PC-9 (cell line): ENCODE results near the gene MAB21L3. TPM values are rescaled to one million over a fixed set of nuclear protein-coding genes. Genes with fewer than 3 reads are reported as not detected.

Experiments
- BruUV-seq: library from RNA; stranded (reverse); fragments of 400-500 nt; replicated peaks from 2 replicates; lab custom pipeline; 2021; lab: Mats Ljungman, UMichigan
- CTCF ChIA-PET: fragments of 300-600 bp; sonication (Branson Sonifier 250); formaldehyde crosslinking; loops from one replicate; lab custom pipeline; 2022; ENCODE audit warnings: antibody characterized with exemption; lab: Charles Lee
- POLR2A ChIA-PET: fragments of 300-600 bp; sonication (Branson Sonifier 250); formaldehyde crosslinking; loops from one replicate; lab custom pipeline; 2022; ENCODE audit warnings: antibody characterized with exemption; ENCODE audit not compliant: unreplicated experiment; lab: Charles Lee
- DNase-seq, 2 experiments: peaks; one replicate each; pipeline versions ENCODE4 v3.0.0 to v3.0.0-alpha.2; 2015 to 2022; ENCODE audit warnings: mixed read lengths in 1 of 2
- H2AFZ ChIP-seq: fragments of 200-600 bp; sonication (generic); 2 replicates; pipeline ENCODE4 v1.8.1; 2017; ENCODE audit warnings: antibody characterized with exemption
- H3F3A ChIP-seq: fragments of 200-600 bp; sonication (generic); 2 replicates; pipeline ENCODE4 v1.8.1; 2017; ENCODE audit warnings: antibody characterized with exemption, mild to moderate bottlenecking, low read depth; ENCODE audit not compliant: insufficient read depth
- H3K27ac ChIP-seq: fragments of 200-600 bp; sonication (generic); 2 replicates; pipeline ENCODE4 v1.6.1; 2016; ENCODE audit warnings: mixed run types
- H3K27me3 ChIP-seq: fragments of 200-600 bp; sonication (generic); 2 replicates; pipeline ENCODE4 v1.6.1; 2016; ENCODE audit warnings: low read depth, mixed run types; ENCODE audit not compliant: insufficient read depth
- H3K36me3 ChIP-seq: fragments of 200-600 bp; sonication (generic); 2 replicates; pipeline ENCODE4 v1.6.1; 2016; ENCODE audit warnings: low read depth, mixed run types
- H3K4me1 ChIP-seq: fragments of 200-600 bp; sonication (generic); replicated peaks from 2 replicates; pipeline ENCODE4 v1.6.1; 2016; ENCODE audit warnings: mixed run types; ENCODE audit not compliant: insufficient read depth
- H3K4me2 ChIP-seq: fragments of 200-600 bp; sonication (generic); 2 replicates; pipeline ENCODE4 v1.6.1; 2017; ENCODE audit warnings: mixed run types
- H3K4me3 ChIP-seq: fragments of 200-600 bp; sonication (generic); 2 replicates; pipeline ENCODE4 v1.6.1; 2016; ENCODE audit warnings: mixed run types
- H3K79me2 ChIP-seq: fragments of 200-600 bp; sonication (generic); 2 replicates; pipeline ENCODE4 v1.6.1; 2017; ENCODE audit warnings: low read depth, mixed run types
- H3K9me2 ChIP-seq: fragments of 200-600 bp; sonication (generic); 2 replicates; pipeline ENCODE4 v1.8.1; 2017; ENCODE audit warnings: mild to moderate bottlenecking; ENCODE audit not compliant: insufficient read depth
- H3K9me3 ChIP-seq: fragments of 200-600 bp; sonication (generic); 2 replicates; pipeline ENCODE4 v1.8.1; 2016; ENCODE audit warnings: low read depth; ENCODE audit not compliant: insufficient read depth
- H4K20me1 ChIP-seq: fragments of 200-600 bp; sonication (generic); 2 replicates; pipeline ENCODE4 v1.8.1; 2017; ENCODE audit not compliant: insufficient read depth
- EZH2 ChIP-seq: fragments of 200-600 bp; sonication (generic); IDR thresholded peaks from 2 replicates; pipeline ENCODE4 v1.8.0; 2017; ENCODE audit warnings: antibody characterized with exemption, low read depth
- intact Hi-C: fragments of 100-400 bp; cut with micrococcal nuclease; formaldehyde crosslinking; loops from one replicate; pipeline ENCODE4 v1.10.0; 2022; ENCODE audit not compliant: unreplicated experiment
- total RNA-seq: library from RNA; stranded (reverse); gene quantifications from 2 replicates; pipeline ENCODE4 v1.2.3, GENCODE V29; 2021
- TF ChIP-seq, protein P1 (sequence below): fragments of 200-600 bp; sonication (generic); conservative IDR thresholded peaks from 2 replicates; pipeline ENCODE4 v1.6.1; 2017; ENCODE audit warnings: mixed run types, antibody characterized with exemption, mild to moderate bottlenecking, moderate library complexity

Gene MAB21L3
- total RNA-seq, 1 experiment from 2014 or later: not detected

DNA sequence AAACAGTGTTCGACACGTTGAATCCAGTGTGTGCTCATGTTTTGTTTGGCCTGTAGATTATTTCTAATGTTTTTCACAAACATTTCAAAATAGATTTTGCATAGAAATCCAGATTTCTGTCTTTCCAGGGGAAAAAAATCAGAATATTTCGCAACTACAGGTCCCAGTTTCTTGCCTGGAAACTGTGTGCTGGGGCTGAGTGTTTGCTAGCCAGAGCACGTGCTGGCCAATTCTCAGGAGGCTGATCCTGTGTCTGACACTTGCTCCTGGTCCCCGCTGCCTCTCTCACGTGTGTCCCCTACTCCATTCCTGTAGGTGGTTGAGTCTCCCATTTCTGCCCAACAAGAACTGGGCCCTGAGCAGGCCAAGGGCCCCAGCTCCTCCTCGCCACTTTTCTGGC, 2.4 kb downstream of the MAB21L3 start:
- POLR2A ChIA-PET: no interaction called here
- no peak overlapping the region for H3K4me2 ChIP-seq
- H3K36me3 ChIP-seq: no peaks in the 10 kb centered on the region
- H3K9me2 ChIP-seq: no peaks in the 10 kb centered on the region
- no peak for TF ChIP-seq EZH2
- TF ChIP-seq, protein P1, sequence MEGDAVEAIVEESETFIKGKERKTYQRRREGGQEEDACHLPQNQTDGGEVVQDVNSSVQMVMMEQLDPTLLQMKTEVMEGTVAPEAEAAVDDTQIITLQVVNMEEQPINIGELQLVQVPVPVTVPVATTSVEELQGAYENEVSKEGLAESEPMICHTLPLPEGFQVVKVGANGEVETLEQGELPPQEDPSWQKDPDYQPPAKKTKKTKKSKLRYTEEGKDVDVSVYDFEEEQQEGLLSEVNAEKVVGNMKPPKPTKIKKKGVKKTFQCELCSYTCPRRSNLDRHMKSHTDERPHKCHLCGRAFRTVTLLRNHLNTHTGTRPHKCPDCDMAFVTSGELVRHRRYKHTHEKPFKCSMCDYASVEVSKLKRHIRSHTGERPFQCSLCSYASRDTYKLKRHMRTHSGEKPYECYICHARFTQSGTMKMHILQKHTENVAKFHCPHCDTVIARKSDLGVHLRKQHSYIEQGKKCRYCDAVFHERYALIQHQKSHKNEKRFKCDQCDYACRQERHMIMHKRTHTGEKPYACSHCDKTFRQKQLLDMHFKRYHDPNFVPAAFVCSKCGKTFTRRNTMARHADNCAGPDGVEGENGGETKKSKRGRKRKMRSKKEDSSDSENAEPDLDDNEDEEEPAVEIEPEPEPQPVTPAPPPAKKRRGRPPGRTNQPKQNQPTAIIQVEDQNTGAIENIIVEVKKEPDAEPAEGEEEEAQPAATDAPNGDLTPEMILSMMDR: no peak
- H2AFZ ChIP-seq: no peak overlapping the region
- peaks cover 23% of the 10 kb centered on the region for H3K4me1 ChIP-seq
- no TSS peak for BruUV-seq
- H3K79me2 ChIP-seq: no peaks in the 10 kb centered on the region
- H3K27ac ChIP-seq: no peak overlapping the region
- intact Hi-C loops: no loop called here
- CTCF ChIA-PET: no interaction called here
- H3K9me3 ChIP-seq: peaks cover 5% of the 10 kb centered on the region; the same call in 1 of the 2 replicates
- no peaks in the 10 kb centered on the region for H4K20me1 ChIP-seq
- no peak overlapping the region for H3K4me3 ChIP-seq
- DNase-seq: no peak
- peaks cover 9% of the 10 kb centered on the region for H3F3A ChIP-seq
- no peaks in the 10 kb centered on the region for H3K27me3 ChIP-seq

DNA sequence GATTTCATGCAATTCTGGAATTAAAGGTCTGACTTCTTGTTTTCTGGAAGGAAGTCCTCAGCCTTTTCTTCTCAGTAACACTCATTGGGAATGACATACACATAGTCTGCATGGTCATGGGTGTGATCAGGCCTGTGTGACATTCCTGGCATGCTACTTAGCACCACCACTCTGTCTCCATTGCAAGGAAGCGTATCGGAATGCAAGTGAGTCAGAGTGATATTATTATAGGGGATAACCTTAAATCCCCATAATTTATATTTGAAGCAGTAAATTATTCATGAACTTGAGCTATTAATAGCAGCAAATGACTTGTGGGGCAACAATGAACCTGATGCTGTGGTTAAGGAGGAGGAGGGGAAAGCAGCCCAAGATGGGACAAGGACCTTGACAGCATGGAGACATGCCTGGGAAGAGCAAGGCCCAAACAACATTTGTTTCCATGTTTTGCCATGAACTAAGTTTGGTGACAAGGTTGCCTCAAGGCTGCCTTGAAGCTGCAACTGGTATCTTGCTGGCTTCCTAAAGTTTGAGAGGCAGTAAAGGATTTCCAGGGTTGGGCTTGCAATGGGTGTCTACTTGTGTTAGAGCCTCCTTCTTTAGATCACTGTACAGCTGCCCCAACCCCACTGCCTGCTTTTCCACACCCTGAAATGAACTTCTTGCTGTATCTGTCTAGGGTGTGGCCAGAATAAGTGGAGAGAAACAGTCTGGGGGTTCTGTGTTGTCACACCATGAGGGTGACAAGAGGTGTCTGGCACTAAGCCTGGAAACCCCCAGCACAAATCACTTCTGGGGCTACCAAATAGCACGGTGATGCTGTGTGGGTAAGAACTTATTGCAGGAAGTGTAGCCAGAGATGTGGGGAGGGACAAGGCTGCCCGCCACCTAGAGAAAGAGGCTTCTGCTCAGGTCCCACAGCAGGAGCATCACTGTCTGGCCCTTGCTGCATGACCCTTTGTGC, 4.6 kb downstream of the MAB21L3 start:
- Histone ChIP-seq H3F3A (no peaks in the 10 kb centered on the region; the same call in 1 of the 2 replicates), H3K4me2 (no peak overlapping the region), H3K4me1 (peaks cover 10% of the 10 kb centered on the region), H3K27ac (no peak overlapping the region), H3K36me3 (no peaks in the 10 kb centered on the region), H4K20me1 (no peaks in the 10 kb centered on the region), H3K4me3 (no peak overlapping the region), H3K9me3 (no peaks in the 10 kb centered on the region), H3K79me2 (no peaks in the 10 kb centered on the region), H2AFZ (peak overlapping the region; percentile 10; the same call in 1 of the 2 replicates), H3K9me2 (no peaks in the 10 kb centered on the region), H3K27me3 (no peaks in the 10 kb centered on the region)
- ChIA-PET CTCF (no interaction called here), POLR2A (no interaction called here)
- TF ChIP-seq, protein P1: no peak
- no peak for TF ChIP-seq EZH2
- intact Hi-C loops: no loop called here
- DNase-seq: peak; percentile 33 to 73
- BruUV-seq: no TSS peak

DNA sequence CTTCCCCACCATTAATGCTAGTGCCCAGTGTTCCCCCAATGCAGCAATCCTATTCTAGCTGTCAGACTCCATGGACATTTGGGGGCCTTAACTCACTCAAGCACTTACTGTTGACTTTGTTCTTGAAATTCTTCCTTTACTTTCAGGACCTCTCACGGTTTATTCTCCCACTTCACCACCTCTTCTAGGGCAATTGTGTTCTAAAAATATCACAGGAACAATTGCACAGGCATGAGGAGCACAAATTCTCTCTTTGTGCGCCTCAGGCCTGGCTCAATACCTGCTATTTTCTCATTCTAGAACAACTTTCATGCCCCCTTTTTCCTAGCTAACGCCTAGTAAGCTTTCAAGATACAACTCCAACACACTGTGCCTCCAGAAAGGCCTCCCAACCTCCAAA, 7.3 kb downstream of the MAB21L3 start:
- Histone ChIP-seq H2AFZ (no peak overlapping the region), H3K9me3 (no peaks in the 10 kb centered on the region), H3K4me1 (peaks cover 26% of the 10 kb centered on the region), H3K27ac (no peak overlapping the region), H3K27me3 (no peaks in the 10 kb centered on the region), H3K4me2 (no peak overlapping the region), H3K36me3 (no peaks in the 10 kb centered on the region), H3K4me3 (no peak overlapping the region), H3K9me2 (no peaks in the 10 kb centered on the region), H3K79me2 (no peaks in the 10 kb centered on the region), H4K20me1 (no peaks in the 10 kb centered on the region), H3F3A (peaks cover 20% of the 10 kb centered on the region)
- ChIA-PET POLR2A (no interaction called here), CTCF (no interaction called here)
- BruUV-seq: no TSS peak
- no peak for DNase-seq
- TF ChIP-seq, protein P1: no peak
- no peak for TF ChIP-seq EZH2
- intact Hi-C loops: no loop called here
